AG09309 (cell line): ENCODE measurements around the gene POLR2E.

Experiments used
- DNase-seq: peaks from one replicate; pipeline ENCODE4 v3.0.0-alpha.2; 2010; ENCODE audit warnings: low read depth
- H3K4me3 ChIP-seq: 2 replicates; pipeline ENCODE4 v1.5.1; 2011; ENCODE audit warnings: mild to moderate bottlenecking, low read depth, low read length, moderate library complexity; ENCODE audit not compliant: control insufficient read depth
- TF ChIP-seq, protein P1 (sequence below): IDR thresholded peaks from 2 replicates; pipeline ENCODE4 v1.5.1; 2011; ENCODE audit warnings: mild to moderate bottlenecking, low read depth, low read length, inconsistent platforms; ENCODE audit not compliant: insufficient read depth, control insufficient read depth; ENCODE audit errors: missing control alignments

The POLR2E gene

GRCh38 chr19:1106841-1107660 is 11.9 kb upstream of the POLR2E start:
- DNase-seq, result no peak
- TF ChIP-seq, protein P1, sequence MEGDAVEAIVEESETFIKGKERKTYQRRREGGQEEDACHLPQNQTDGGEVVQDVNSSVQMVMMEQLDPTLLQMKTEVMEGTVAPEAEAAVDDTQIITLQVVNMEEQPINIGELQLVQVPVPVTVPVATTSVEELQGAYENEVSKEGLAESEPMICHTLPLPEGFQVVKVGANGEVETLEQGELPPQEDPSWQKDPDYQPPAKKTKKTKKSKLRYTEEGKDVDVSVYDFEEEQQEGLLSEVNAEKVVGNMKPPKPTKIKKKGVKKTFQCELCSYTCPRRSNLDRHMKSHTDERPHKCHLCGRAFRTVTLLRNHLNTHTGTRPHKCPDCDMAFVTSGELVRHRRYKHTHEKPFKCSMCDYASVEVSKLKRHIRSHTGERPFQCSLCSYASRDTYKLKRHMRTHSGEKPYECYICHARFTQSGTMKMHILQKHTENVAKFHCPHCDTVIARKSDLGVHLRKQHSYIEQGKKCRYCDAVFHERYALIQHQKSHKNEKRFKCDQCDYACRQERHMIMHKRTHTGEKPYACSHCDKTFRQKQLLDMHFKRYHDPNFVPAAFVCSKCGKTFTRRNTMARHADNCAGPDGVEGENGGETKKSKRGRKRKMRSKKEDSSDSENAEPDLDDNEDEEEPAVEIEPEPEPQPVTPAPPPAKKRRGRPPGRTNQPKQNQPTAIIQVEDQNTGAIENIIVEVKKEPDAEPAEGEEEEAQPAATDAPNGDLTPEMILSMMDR, result peak; percentile 29
- no peak overlapping the region for H3K4me3 ChIP-seq

DNA sequence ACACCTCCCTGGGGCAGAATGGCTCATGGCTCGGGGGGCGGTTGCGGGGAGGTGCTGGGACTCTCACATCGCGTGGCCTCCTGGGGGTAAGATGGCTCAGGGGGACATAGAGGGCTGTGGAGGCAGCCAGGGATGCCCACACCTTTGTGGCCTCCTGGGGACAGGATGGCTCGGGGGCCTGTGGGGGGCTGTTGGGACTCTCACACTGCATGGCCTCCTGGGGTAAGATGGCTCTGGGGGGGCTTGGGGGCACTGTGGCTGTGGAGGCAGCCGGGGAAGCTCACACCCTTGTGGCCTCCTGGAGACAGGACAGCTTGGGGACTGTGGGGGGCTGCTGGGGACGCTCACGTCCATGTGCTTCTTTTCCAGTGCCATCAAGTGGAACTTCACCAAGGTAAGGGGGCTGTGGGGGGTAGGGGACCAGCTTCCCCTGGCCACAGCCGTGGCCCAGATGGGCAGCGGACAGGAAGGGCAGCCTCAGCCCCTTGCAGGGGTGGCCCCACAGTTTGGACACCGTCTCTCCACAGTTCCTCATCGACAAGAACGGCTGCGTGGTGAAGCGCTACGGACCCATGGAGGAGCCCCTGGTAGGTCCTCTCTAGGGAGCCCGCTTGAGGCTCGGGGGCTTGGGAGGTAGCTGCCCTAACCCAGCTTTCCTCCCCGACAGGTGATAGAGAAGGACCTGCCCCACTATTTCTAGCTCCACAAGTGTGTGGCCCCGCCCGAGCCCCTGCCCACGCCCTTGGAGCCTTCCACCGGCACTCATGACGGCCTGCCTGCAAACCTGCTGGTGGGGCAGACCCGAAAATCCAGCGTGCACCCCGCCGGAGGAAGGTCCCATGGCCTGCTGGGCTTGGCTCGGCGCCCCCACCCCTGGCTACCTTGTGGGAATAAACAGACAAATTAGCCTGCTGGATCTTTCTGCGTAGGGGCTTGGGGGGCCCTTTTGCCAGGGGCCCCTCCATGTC is 11.0 kb upstream of the POLR2E start:
- peak overlapping the region; percentile 77 for H3K4me3 ChIP-seq
- DNase-seq, result no peak
- TF ChIP-seq, protein P1, result no peak

- DNase-seq, result no peak
- TF ChIP-seq, protein P1, result peak; percentile 1
- H3K4me3 ChIP-seq, result peak overlapping the region; percentile 77
Measured at GRCh38 chr19:1105008-1105872, 10.1 kb upstream of the POLR2E start.

- TF ChIP-seq, protein P1, result no peak
- peak overlapping the region; percentile 77 for H3K4me3 ChIP-seq
- no peak for DNase-seq
Measured at GRCh38 chr19:1104311-1105007, 9.3 kb upstream of the POLR2E start.

- peak within 1 kb of the TSS; percentile 77 for H3K4me3 ChIP-seq
- DNase-seq, result peak; percentile 95
- TF ChIP-seq, protein P1, result no peak
Measured at GRCh38 chr19:1103708-1104310, 8.6 kb upstream of the POLR2E start, which contains the start of gene GPX4. Gene GPX4 (plus strand): TSS chr19:1103994. CDS start chr19:1104044, 50 bp downstream.
